Peyer's patch (tissue), 4 donors: ENCODE measurements around the gene CDKL1. TPM values are rescaled to one million over a fixed set of nuclear protein-coding genes. Genes with fewer than 3 reads are reported as not detected.

Source experiments
- DNase-seq, 3 donors: peaks; one replicate each; pipeline ENCODE4 v3.0.0-alpha.2; 2017 to 2019
- H3K27ac ChIP-seq, 4 donors: fragments of 200-600 bp; sonication (generic); one replicate each; pipeline ENCODE4 v1.5.1; 2016 to 2019
- H3K27me3 ChIP-seq, 2 donors: fragments of 200-600 bp; sonication (generic); one replicate each; pipeline ENCODE4 v1.5.1; 2019
- H3K36me3 ChIP-seq, 3 donors: fragments of 200-600 bp; sonication (generic); one replicate each; pipeline ENCODE4 v1.5.1; 2016 to 2019
- H3K4me1 ChIP-seq, 4 donors: fragments of 200-600 bp; sonication (generic); one replicate each; pipeline ENCODE4 v1.5.1; 2016 to 2019
- H3K4me3 ChIP-seq, 4 donors: fragments of 200-600 bp; sonication (generic); 1 replicate in 3 of 4; 2 replicates in 1 of 4; pipeline ENCODE4 v1.5.1; 2016 to 2019; ENCODE audit warnings: mild to moderate bottlenecking in 1 of 4
- H3K9me3 ChIP-seq, 4 donors: fragments of 200-600 bp; sonication (generic); one replicate each; pipeline ENCODE4 v1.5.1; 2016 to 2019; ENCODE audit warnings: mild to moderate bottlenecking in 1 of 4
- CTCF ChIP-seq, 6 experiments: fragments of 450-650 bp in 4 of 6; fragments of 200-600 bp in 2 of 6; sonication (generic) in 1 of 6; IDR thresholded peaks; one replicate each; pipeline ENCODE4 v1.5.1; 2017 to 2019; ENCODE audit warnings: antibody characterized with exemption in 6 of 6, mild to moderate bottlenecking in 3 of 6, moderate library complexity in 1 of 6
- POLR2A ChIP-seq, 2 donors: fragments of 450-650 bp; IDR thresholded peaks; one replicate each; pipeline ENCODE4 v1.5.1; 2017; ENCODE audit warnings: antibody characterized with exemption in 2 of 2, mild to moderate bottlenecking in 2 of 2, moderate library complexity in 2 of 2
- total RNA-seq, 4 donors: library from RNA; depleted of rRNA; stranded (reverse); fragments of >200 nt; gene quantifications; one replicate each; pipeline ENCODE4 v1.1.0, GENCODE V29; 2016

Gene CDKL1
- total RNA-seq, result 10 to 100 TPM; 11.3 to 20.4 (median 15.5) TPM

DNA sequence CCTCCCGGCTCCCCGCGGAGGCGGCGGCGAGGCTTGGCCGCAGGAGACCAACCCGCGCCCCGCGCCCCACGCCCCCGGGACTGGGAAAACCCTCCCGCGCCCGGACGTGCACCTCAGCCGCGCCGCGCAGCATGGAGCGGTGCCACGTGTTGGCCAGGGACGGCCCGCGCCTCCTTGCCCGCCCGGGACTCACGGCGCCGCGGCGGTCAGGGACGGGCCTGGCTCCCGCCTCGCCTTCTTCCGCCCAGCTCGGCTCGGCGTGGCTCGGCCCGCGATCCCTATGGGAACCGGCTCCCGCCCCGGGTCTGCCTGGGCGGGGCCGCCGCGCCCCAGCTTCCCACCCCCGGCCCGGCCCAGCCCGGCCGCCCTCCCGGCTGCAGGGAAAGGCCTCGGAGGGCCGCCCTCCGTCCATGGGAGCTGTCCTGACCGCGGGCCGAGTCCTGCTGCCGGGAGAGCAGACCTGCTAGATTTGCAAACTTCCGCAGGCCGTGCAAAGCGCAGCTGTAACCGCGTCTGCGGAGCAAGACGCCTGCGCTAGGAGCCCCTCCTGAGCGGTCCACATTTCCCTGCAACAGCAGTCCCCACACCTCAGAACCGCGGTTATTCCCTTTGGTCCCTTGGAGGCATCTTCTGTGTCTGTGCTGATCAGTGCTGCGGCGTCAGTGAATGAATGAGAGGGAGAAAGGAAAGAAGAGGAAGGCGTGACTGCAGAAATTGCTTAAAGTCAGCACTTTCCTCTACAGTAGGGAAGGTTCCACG is at the start of gene CDKL1:
TSS of gene CDKL1 (minus strand) at position 251 of the 759 bp plus-strand sequence. CDS start 1,013 bp downstream, outside the sequence.
- Histone ChIP-seq H3K4me1 (peaks cover 0 to 17% (median 0%) of the 10 kb centered on the region in 4 donors), H3K4me3 (peak within 1 kb of the TSS; percentile 62 to 69 (median 63))
- DNase-seq, result peak; percentile 34 to 86 (median 70)

GRCh38 chr14:50434528-50434927 is 37.8 kb upstream of the CDKL1 start:
- H3K27me3 ChIP-seq, result no peaks in the 10 kb centered on the region
- DNase-seq, result no peak
- no peaks in the 10 kb centered on the region for H3K4me1 ChIP-seq
- H3K36me3 ChIP-seq, result peaks cover 0 to 51% (median 0%) of the 10 kb centered on the region in 3 donors
- no peak for TF ChIP-seq CTCF (IDR thresholded peaks at IDR 0.05)
- TF ChIP-seq POLR2A (IDR thresholded peaks at IDR 0.05), result no peak
- H3K9me3 ChIP-seq, result no peaks in the 10 kb centered on the region
- no peak overlapping the region for H3K27ac ChIP-seq
- no peak overlapping the region for H3K4me3 ChIP-seq

More for the DNA sequence above, at the start of gene CDKL1:
- Histone ChIP-seq H3K36me3 (no peaks in the 10 kb centered on the region), H3K9me3 (no peaks in the 10 kb centered on the region), H3K27ac (peak within 1 kb of the TSS; percentile 51 to 88 (median 68)), H3K27me3 (no peaks in the 10 kb centered on the region)
- TF ChIP-seq CTCF (IDR thresholded peaks at IDR 0.05), result no peak
- peak in 1 of 2 donors; percentile 16 for TF ChIP-seq POLR2A (IDR thresholded peaks at IDR 0.05)

- Histone ChIP-seq H3K27me3 (no peaks in the 10 kb centered on the region), H3K36me3 (peaks cover 0 to 47% (median 0%) of the 10 kb centered on the region in 3 donors), H3K4me1 (no peaks in the 10 kb centered on the region), H3K4me3 (no peak overlapping the region), H3K27ac (no peak overlapping the region), H3K9me3 (no peaks in the 10 kb centered on the region)
- TF ChIP-seq CTCF (IDR thresholded peaks at IDR 0.05) (no peak), POLR2A (IDR thresholded peaks at IDR 0.05) (no peak)
- DNase-seq, result no peak
Observed at GRCh38 chr14:50432131-50432530, 35.5 kb upstream of the CDKL1 start.

- no peaks in the 10 kb centered on the region for H3K9me3 ChIP-seq
- no peaks in the 10 kb centered on the region for H3K27me3 ChIP-seq
- H3K4me3 ChIP-seq, result no peak overlapping the region
- no peak for DNase-seq
- no peak overlapping the region for H3K27ac ChIP-seq
- H3K36me3 ChIP-seq, result peaks cover 0 to 51% (median 0%) of the 10 kb centered on the region in 3 donors
- no peaks in the 10 kb centered on the region for H3K4me1 ChIP-seq
- no peak for TF ChIP-seq CTCF (IDR thresholded peaks at IDR 0.05)
- no peak for TF ChIP-seq POLR2A (IDR thresholded peaks at IDR 0.05)
Observed at GRCh38 chr14:50425816-50426215, 29.1 kb upstream of the CDKL1 start.

- H3K36me3 ChIP-seq, result peaks cover 0 to 58% (median 0%) of the 10 kb centered on the region in 3 donors
- H3K27me3 ChIP-seq, result no peaks in the 10 kb centered on the region
- H3K9me3 ChIP-seq, result no peaks in the 10 kb centered on the region
- H3K4me1 ChIP-seq, result no peaks in the 10 kb centered on the region
- H3K4me3 ChIP-seq, result no peak overlapping the region
- no peak overlapping the region for H3K27ac ChIP-seq
- no peak for DNase-seq
- no peak for TF ChIP-seq CTCF (IDR thresholded peaks at IDR 0.05)
- no peak for TF ChIP-seq POLR2A (IDR thresholded peaks at IDR 0.05)
Observed at GRCh38 chr14:50425105-50425504, 28.4 kb upstream of the CDKL1 start.
